Urothelium cell line (cell line): ENCODE results near the gene PARP11.

ENCODE experiments used
- DNase-seq: peaks from one replicate; pipeline ENCODE4 v3.0.0; 2011; ENCODE audit warnings: low spot score, mixed read lengths
- FAIRE-seq: peaks from 2 replicates; lab custom pipeline; 2011; peaks lifted over from hg19 to GRCh38; lab: Jason Lieb, UNC

Gene PARP11

GRCh38 chr12:3872800-3873636 is at the start of gene PARP11:
TSS of gene PARP11 (minus strand) at chr12:3873399. CDS start at chr12:3873229, 170 bp downstream.
- peak; percentile 99 for FAIRE-seq
- DNase-seq = peak; percentile 99

GRCh38 chr12:3922033-3922432 is 48.8 kb upstream of the PARP11 start:
- FAIRE-seq = peak; percentile 42
- DNase-seq = no peak

- DNase-seq (no peak), FAIRE-seq (no peak)
These were observed 48.3 kb upstream of the PARP11 start for GRCh38 chr12:3921526-3921925.

GRCh38 chr12:3921151-3921471 is 47.9 kb upstream of the PARP11 start:
- no peak for DNase-seq
- FAIRE-seq = no peak

GRCh38 chr12:3920351-3921150 is 47.4 kb upstream of the PARP11 start:
- DNase-seq (no peak), FAIRE-seq (peak; percentile 77)

GRCh38 chr12:3913278-3913677 is 40.1 kb upstream of the PARP11 start:
- FAIRE-seq (no peak), DNase-seq (no peak)

- DNase-seq = no peak
- no peak for FAIRE-seq
These were observed 39.7 kb upstream of the PARP11 start for GRCh38 chr12:3912863-3913262.

- DNase-seq = no peak
- peak; percentile 71 for FAIRE-seq
These were observed 38.2 kb upstream of the PARP11 start for GRCh38 chr12:3911409-3911808.

- DNase-seq (no peak), FAIRE-seq (no peak)
These were observed 32.5 kb upstream of the PARP11 start for GRCh38 chr12:3905664-3906063.

GRCh38 chr12:3904999-3905398 is 31.8 kb upstream of the PARP11 start:
- FAIRE-seq = peak; percentile 62
- DNase-seq = no peak

GRCh38 chr12:3902921-3903320 is 29.7 kb upstream of the PARP11 start:
- DNase-seq (no peak), FAIRE-seq (no peak)

- DNase-seq = no peak
- FAIRE-seq = no peak
These were observed 27.9 kb upstream of the PARP11 start for GRCh38 chr12:3901116-3901515.

GRCh38 chr12:3898756-3899155 is 25.6 kb upstream of the PARP11 start:
- DNase-seq = no peak
- FAIRE-seq = peak; percentile 86

GRCh38 chr12:3897371-3897971 is 24.3 kb upstream of the PARP11 start:
- DNase-seq (no peak), FAIRE-seq (peak; percentile 70)

GRCh38 chr12:3896801-3897351 is 23.7 kb upstream of the PARP11 start:
- FAIRE-seq (peak; percentile 53), DNase-seq (no peak)

GRCh38 chr12:3896356-3896755 is 23.2 kb upstream of the PARP11 start:
- no peak for FAIRE-seq

GRCh38 chr12:3892631-3893030 is 19.4 kb upstream of the PARP11 start:
- no peak for FAIRE-seq
- DNase-seq = no peak

More at GRCh38 chr12:3896356-3896755, 23.2 kb upstream of the PARP11 start:
- DNase-seq = no peak

- no peak for DNase-seq
- FAIRE-seq = no peak
These were observed 18.0 kb upstream of the PARP11 start for GRCh38 chr12:3891201-3891600.

GRCh38 chr12:3888659-3889058 is 15.5 kb upstream of the PARP11 start:
- DNase-seq (no peak), FAIRE-seq (no peak)

- DNase-seq = peak; percentile 46
- peak; percentile 88 for FAIRE-seq
These were observed 12.3 kb upstream of the PARP11 start for GRCh38 chr12:3885277-3886094.
